Colonic mucosa (tissue), 4 donors: Measurements from ENCODE around the gene E4F1. TPM values are rescaled to one million over a fixed set of nuclear protein-coding genes. Genes with fewer than 3 reads are reported as not detected.
"Not testable (repeated sequence)": the region's sequence is repeated elsewhere in the genome, so short reads cannot be mapped to it uniquely, and the experiment has no call there.

Experiments
- DNase-seq: peaks from one replicate; pipeline ENCODE4 v3.0.0-alpha.2; 2020
- H3K27ac ChIP-seq: fragments of 200-600 bp; one replicate; pipeline ENCODE4 v1.8.0; 2021
- H3K27me3 ChIP-seq: fragments of 200-600 bp; one replicate; pipeline ENCODE4 v1.8.0; 2021
- H3K36me3 ChIP-seq: fragments of 200-600 bp; one replicate; pipeline ENCODE4 v1.8.0; 2021
- H3K4me1 ChIP-seq: fragments of 200-600 bp; one replicate; pipeline ENCODE4 v1.8.0; 2021; ENCODE audit warnings: mild to moderate bottlenecking
- H3K4me3 ChIP-seq: fragments of 200-600 bp; one replicate; pipeline ENCODE4 v1.8.0; 2021
- H3K9ac ChIP-seq, 2 donors: one replicate each; pipeline ENCODE4 v1.7.0; 2013; ENCODE audit warnings: control low read depth in 2 of 2, low read depth in 2 of 2, low read length in 2 of 2
- H3K9me3 ChIP-seq: fragments of 200-600 bp; one replicate; pipeline ENCODE4 v1.8.0; 2021
- CTCF ChIP-seq: fragments of 200-600 bp; IDR thresholded peaks from one replicate; pipeline ENCODE4 v1.8.0; 2022; ENCODE audit warnings: antibody characterized with exemption, mild to moderate bottlenecking
- intact Hi-C: fragments of 100-400 bp; cut with DNase I; formaldehyde crosslinking; loops from one replicate; pipeline ENCODE4 v1.14.1; 2022
- total RNA-seq, 2 donors: library from RNA; stranded (reverse); fragmentation: NEBNext Ultra II Directional in 1 of 2; extraction: Animal tissue kit (Norgen Biotek cat#: 25700) in 1 of 2; gene quantifications; one replicate each; pipeline ENCODE4 v1.2.1, GENCODE V29; 2021
- donor health status: healthy.
- donor health status: DM: no; HTN: no; CAD: no.
- donor health status: DM: no; HTN: no; CAD: no.

The E4F1 gene
- total RNA-seq, 2 donors from 2014 or later: 19.9 to 37.4 TPM

- Histone ChIP-seq H3K36me3 (peaks cover 25% of the 10 kb centered on the region), H3K27ac (no peak overlapping the region), H3K4me1 (peaks cover 9% of the 10 kb centered on the region), H3K27me3 (no peaks in the 10 kb centered on the region), H3K9me3 (no peaks in the 10 kb centered on the region), H3K4me3 (no peak overlapping the region), H3K9ac (no peak overlapping the region)
- no peak for DNase-seq
- intact Hi-C loops: no loop called here
- TF ChIP-seq CTCF: no peak
Observed at GRCh38 chr16:2256531-2257140, 33.2 kb downstream of the E4F1 start.

- Histone ChIP-seq H3K27ac (no peak overlapping the region), H3K4me1 (no peaks in the 10 kb centered on the region), H3K27me3 (no peaks in the 10 kb centered on the region), H3K4me3 (no peak overlapping the region), H3K36me3 (peaks cover 31% of the 10 kb centered on the region), H3K9ac (no peak overlapping the region), H3K9me3 (no peaks in the 10 kb centered on the region)
- no peak for DNase-seq
- TF ChIP-seq CTCF: no peak
- intact Hi-C loops: no loop called here
Observed at GRCh38 chr16:2257726-2258125, 34.3 kb downstream of the E4F1 start.

- DNase-seq, intact Hi-C loops, H3K9ac ChIP-seq, H3K4me1 ChIP-seq, H3K27ac ChIP-seq, H3K4me3 ChIP-seq, H3K9me3 ChIP-seq, H3K27me3 ChIP-seq: not testable (repeated sequence)
- peaks cover 33% of the 10 kb centered on the region for H3K36me3 ChIP-seq
Observed at GRCh38 chr16:2258530-2258929, 35.1 kb downstream of the E4F1 start.

- H3K27ac ChIP-seq: no peak overlapping the region
- DNase-seq: no peak
- no peak for TF ChIP-seq CTCF
- H3K27me3 ChIP-seq: no peaks in the 10 kb centered on the region
- H3K4me1 ChIP-seq: no peaks in the 10 kb centered on the region
- H3K36me3 ChIP-seq: peaks cover 28% of the 10 kb centered on the region
- no peak overlapping the region for H3K9ac ChIP-seq
- no peak overlapping the region for H3K4me3 ChIP-seq
- intact Hi-C loops: no loop called here
- H3K9me3 ChIP-seq: no peaks in the 10 kb centered on the region
Observed at GRCh38 chr16:2260250-2260649, 36.9 kb downstream of the E4F1 start.

GRCh38 chr16:2263026-2263425, 39.6 kb downstream of the E4F1 start:
- H3K9me3 ChIP-seq, H3K27ac ChIP-seq, H3K9ac ChIP-seq, intact Hi-C loops, H3K4me1 ChIP-seq, H3K27me3 ChIP-seq, DNase-seq, H3K4me3 ChIP-seq: not testable (repeated sequence)
- peaks cover 12% of the 10 kb centered on the region for H3K36me3 ChIP-seq

- H3K36me3 ChIP-seq, H3K4me1 ChIP-seq, H3K27me3 ChIP-seq, H3K9me3 ChIP-seq, DNase-seq, intact Hi-C loops: not testable (repeated sequence)
- peak overlapping the region; percentile 34 to 91 for H3K9ac ChIP-seq
- peak overlapping the region; percentile 95 for H3K4me3 ChIP-seq
- H3K27ac ChIP-seq: peak overlapping the region; percentile 87
Observed at GRCh38 chr16:2266887-2267286, 43.5 kb downstream of the E4F1 start.

- peak overlapping the region; percentile 34 to 91 for H3K9ac ChIP-seq
- DNase-seq, intact Hi-C loops, H3K4me1 ChIP-seq, H3K27me3 ChIP-seq, H3K9me3 ChIP-seq, H3K36me3 ChIP-seq: not testable (repeated sequence)
- H3K4me3 ChIP-seq: peak overlapping the region; percentile 95
- peak overlapping the region; percentile 87 for H3K27ac ChIP-seq
Observed at GRCh38 chr16:2267505-2267912, 44.1 kb downstream of the E4F1 start.
